GM23338 (cell line): ENCODE measurements around the gene HOXB4.

Experiments
- CREB1 ChIP-seq: fragments of 250-450 bp; sonication (Bioruptor Pico); IDR thresholded peaks from 2 replicates; pipeline ENCODE4 v1.5.0; 2020; ENCODE audit warnings: low read depth, mild to moderate bottlenecking, moderate library complexity
- CTCF ChIP-seq, 2 experiments: fragments of 200-600 bp in 1 of 2; sonication (generic) in 1 of 2; conservative IDR thresholded peaks; 2 replicates each; pipeline versions ENCODE4 v1.5.1 to v1.6.1; 2016 to 2017; ENCODE audit warnings: antibody characterized with exemption in 2 of 2, low read depth in 2 of 2, mild to moderate bottlenecking in 2 of 2, moderate library complexity in 1 of 2
- ETS1 ChIP-seq: IDR thresholded peaks from 2 replicates; pipeline ENCODE4 v1.6.1; 2016; ENCODE audit warnings: antibody characterized with exemption
- EZH2 ChIP-seq: fragments of 200-600 bp; sonication (generic); IDR thresholded peaks from one replicate; pipeline ENCODE4 v1.8.0; 2017; ENCODE audit warnings: antibody characterized with exemption, mild to moderate bottlenecking, low read depth; ENCODE audit not compliant: unreplicated experiment
- EZH2phosphoT487 ChIP-seq: fragments of 200-600 bp; sonication (generic); IDR thresholded peaks from one replicate; pipeline ENCODE4 v1.8.1; 2018; ENCODE audit warnings: antibody characterized with exemption; ENCODE audit not compliant: unreplicated experiment
- NANOG ChIP-seq: IDR thresholded peaks from 2 replicates; pipeline ENCODE4 v1.6.1; 2016; ENCODE audit warnings: antibody characterized with exemption, borderline replicate concordance
- POLR2AphosphoS5 ChIP-seq: IDR thresholded peaks from 2 replicates; pipeline ENCODE4 v1.6.1; 2016; ENCODE audit warnings: antibody characterized with exemption, low read depth
- REST ChIP-seq: IDR thresholded peaks from one replicate; pipeline ENCODE4 v1.6.1; 2018; ENCODE audit warnings: antibody characterized with exemption; ENCODE audit not compliant: unreplicated experiment

GRCh38 chr17:48582750-48583069 is 4.6 kb upstream of the HOXB4 start:
- TF ChIP-seq EZH2phosphoT487, result no peak
- TF ChIP-seq CTCF (conservative IDR thresholded peaks at IDR 0.05; ENCODE audit: low read depth in 2 of 2), result no peak
- TF ChIP-seq REST, result no peak
- no peak for TF ChIP-seq CREB1 (CRISPR knock-in tag)
- TF ChIP-seq POLR2AphosphoS5, result no peak
- peak; percentile 61 for TF ChIP-seq EZH2
- no peak for TF ChIP-seq NANOG
- TF ChIP-seq ETS1, result no peak
